ENCODE measurements around the gene TKTL1.

- TF ChIP-seq CTCF (IDR thresholded peaks at IDR 0.05) (no peak), POLR2A (IDR thresholded peaks at IDR 0.05) (no peak)
These were observed 19.8 kb downstream of the TKTL1 start for GRCh38 chrX:154315416-154315815.
